Uterus (tissue), 4 donors: Measurements from ENCODE around the gene CALHM2. TPM values are rescaled to one million over a fixed set of nuclear protein-coding genes. Genes with fewer than 3 reads are reported as not detected.

ENCODE experiments used
- DNase-seq, 2 donors: peaks; one replicate each; pipeline ENCODE4 v3.0.0-alpha.2; 2019 to 2020
- H3K27ac ChIP-seq, 2 donors: fragments of 200-600 bp; sonication (generic); 1 replicate in 1 of 2; 2 replicates in 1 of 2; pipeline ENCODE4 v1.5.1; 2016 to 2018
- H3K27me3 ChIP-seq, 2 donors: fragments of 200-600 bp; sonication (generic); one replicate each; pipeline ENCODE4 v1.5.1; 2018 to 2019; ENCODE audit warnings: control low read depth in 1 of 2
- H3K36me3 ChIP-seq, 2 donors: fragments of 200-600 bp; sonication (generic); one replicate each; pipeline ENCODE4 v1.5.1; 2019; ENCODE audit warnings: control low read depth in 1 of 2
- H3K4me1 ChIP-seq, 2 donors: fragments of 200-600 bp; sonication (generic); one replicate each; pipeline ENCODE4 v1.5.1; 2018 to 2019; ENCODE audit warnings: control low read depth in 1 of 2
- H3K4me3 ChIP-seq, 2 donors: fragments of 200-600 bp; sonication (generic); 1 replicate in 1 of 2; 2 replicates in 1 of 2; pipeline ENCODE4 v1.5.1; 2018 to 2019; ENCODE audit warnings: mild to moderate bottlenecking in 1 of 2
- H3K9me3 ChIP-seq, 2 donors: fragments of 200-600 bp; sonication (generic); one replicate each; pipeline ENCODE4 v1.5.1; 2019; ENCODE audit warnings: control low read depth in 1 of 2
- CTCF ChIP-seq, 4 experiments: fragments of 200-600 bp in 2 of 4; fragments of 450-650 bp in 2 of 4; sonication (generic) in 2 of 4; IDR thresholded peaks; one replicate each; pipeline ENCODE4 v1.5.1; 2016 to 2019; ENCODE audit warnings: antibody characterized with exemption in 4 of 4, mild to moderate bottlenecking in 2 of 4, moderate library complexity in 1 of 4
- POLR2A ChIP-seq, 2 donors: fragments of 450-650 bp; IDR thresholded peaks; one replicate each; pipeline ENCODE4 v1.6.1; 2016; ENCODE audit warnings: antibody characterized with exemption in 2 of 2, mild to moderate bottlenecking in 1 of 2, moderate library complexity in 1 of 2
- intact Hi-C: fragments of 100-400 bp; cut with DNase I; formaldehyde crosslinking; loops from one replicate; pipeline ENCODE4 v1.15.1; 2023; ENCODE audit warnings: low total_unique reads
- total RNA-seq, 4 donors: library from RNA; depleted of rRNA in 3 of 4; stranded (reverse); fragments of >200 nt in 3 of 4; gene quantifications; one replicate each; pipeline versions ENCODE4 v1.1.0 to v1.2.4, GENCODE V29; 2014 to 2023
- donor health status: DM: yes; HTN: yes; CAD: no.

The CALHM2 gene
- total RNA-seq, 4 donors from 2014 or later, result 29.7 to 98.7 (median 46.8) TPM

- Histone ChIP-seq H3K9me3 (no peaks in the 10 kb centered on the region), H3K4me3 (no peak overlapping the region), H3K27ac (no peak overlapping the region), H3K36me3 (no peaks in the 10 kb centered on the region), H3K27me3 (no peaks in the 10 kb centered on the region), H3K4me1 (no peaks in the 10 kb centered on the region)
- intact Hi-C loops, result no loop called here
- no peak for TF ChIP-seq CTCF (IDR thresholded peaks at IDR 0.05)
- TF ChIP-seq POLR2A (IDR thresholded peaks at IDR 0.05), result no peak
- no peak for DNase-seq
These were observed 23.3 kb upstream of the CALHM2 start for GRCh38 chr10:103475437-103475836.

- H3K27me3 ChIP-seq, result no peaks in the 10 kb centered on the region
- no peak for DNase-seq
- H3K27ac ChIP-seq, result no peak overlapping the region
- no peak overlapping the region for H3K4me3 ChIP-seq
- no peaks in the 10 kb centered on the region for H3K9me3 ChIP-seq
- no peaks in the 10 kb centered on the region for H3K36me3 ChIP-seq
- H3K4me1 ChIP-seq, result no peaks in the 10 kb centered on the region
- no peak for TF ChIP-seq POLR2A (IDR thresholded peaks at IDR 0.05)
- no peak for TF ChIP-seq CTCF (IDR thresholded peaks at IDR 0.05)
- intact Hi-C loops, result no loop called here
These were observed 21.9 kb upstream of the CALHM2 start for GRCh38 chr10:103474077-103474476.

- Histone ChIP-seq H3K27ac (no peak overlapping the region), H3K36me3 (no peaks in the 10 kb centered on the region), H3K4me3 (no peak overlapping the region), H3K27me3 (no peaks in the 10 kb centered on the region), H3K4me1 (no peaks in the 10 kb centered on the region), H3K9me3 (no peaks in the 10 kb centered on the region)
- peak in 1 of 2 donors; percentile 53 for DNase-seq
- no peak for TF ChIP-seq CTCF (IDR thresholded peaks at IDR 0.05)
- intact Hi-C loops, result no loop called here
These were observed 21.1 kb upstream of the CALHM2 start for GRCh38 chr10:103473261-103473671.

GRCh38 chr10:103472005-103472404 is 19.8 kb upstream of the CALHM2 start:
- intact Hi-C loops, result no loop called here
- peak overlapping the region in 1 of 2 donors; percentile 19 for H3K27ac ChIP-seq
- DNase-seq, result no peak

More at GRCh38 chr10:103472005-103472404, 19.8 kb upstream of the CALHM2 start:
- Histone ChIP-seq H3K36me3 (no peaks in the 10 kb centered on the region), H3K4me3 (no peak overlapping the region), H3K27me3 (no peaks in the 10 kb centered on the region), H3K4me1 (no peaks in the 10 kb centered on the region), H3K9me3 (no peaks in the 10 kb centered on the region)
- no peak for TF ChIP-seq POLR2A (IDR thresholded peaks at IDR 0.05)
- no peak for TF ChIP-seq CTCF (IDR thresholded peaks at IDR 0.05)
